GM12892 (cell line): ENCODE measurements around the gene RHBG.

ENCODE experiments used
- POLR2A ChIP-seq: IDR thresholded peaks from 2 replicates; pipeline ENCODE4 v1.6.1; 2011; ENCODE audit warnings: low read depth, low read length, control low read depth
- POLR2AphosphoS5 ChIP-seq: IDR thresholded peaks from 2 replicates; pipeline ENCODE4 v1.6.1; 2011; ENCODE audit warnings: low read depth, low read length, control low read depth

- TF ChIP-seq POLR2AphosphoS5, result no peak
- no peak for TF ChIP-seq POLR2A
Observed at GRCh38 chr1:156386134-156386901, 17.3 kb downstream of the RHBG start.
